ENCODE results near the gene ZDHHC1.

Gene ZDHHC1

GRCh38 chr16:67445913-67446907 is 29.9 kb upstream of the ZDHHC1 start:
- no peaks in the 10 kb centered on the region for H3K27me3 ChIP-seq (ENCODE audit: insufficient read depth, low read length)
- H3K4me3 ChIP-seq (ENCODE audit: low read length) = no peak overlapping the region
- no peaks in the 10 kb centered on the region for H3K4me1 ChIP-seq (ENCODE audit: insufficient read depth, low read length)
- H3K27ac ChIP-seq (ENCODE audit: low read length) = no peak overlapping the region
- H3K9me3 ChIP-seq (ENCODE audit: insufficient read depth, low read depth, low read length) = no peaks in the 10 kb centered on the region
- no peaks in the 10 kb centered on the region for H3K36me3 ChIP-seq (ENCODE audit: insufficient read depth, low read depth, low read length)
- H3K9ac ChIP-seq (ENCODE audit: low read depth, low read length) = no peak overlapping the region

- Histone ChIP-seq H3K9me3 (ENCODE audit: insufficient read depth, low read depth, low read length) (no peaks in the 10 kb centered on the region), H3K27me3 (ENCODE audit: insufficient read depth, low read length) (no peaks in the 10 kb centered on the region), H3K36me3 (ENCODE audit: insufficient read depth, low read depth, low read length) (no peaks in the 10 kb centered on the region), H3K9ac (ENCODE audit: low read depth, low read length) (no peak overlapping the region), H3K4me1 (ENCODE audit: insufficient read depth, low read length) (no peaks in the 10 kb centered on the region), H3K27ac (ENCODE audit: low read length) (no peak overlapping the region), H3K4me3 (ENCODE audit: low read length) (no peak overlapping the region)
These were observed 29.2 kb upstream of the ZDHHC1 start for GRCh38 chr16:67445441-67445912.

GRCh38 chr16:67445126-67445426 is 28.8 kb upstream of the ZDHHC1 start:
- Histone ChIP-seq H3K9ac (ENCODE audit: low read depth, low read length) (no peak overlapping the region), H3K9me3 (ENCODE audit: insufficient read depth, low read depth, low read length) (no peaks in the 10 kb centered on the region), H3K27me3 (ENCODE audit: insufficient read depth, low read length) (no peaks in the 10 kb centered on the region), H3K4me1 (ENCODE audit: insufficient read depth, low read length) (no peaks in the 10 kb centered on the region), H3K4me3 (ENCODE audit: low read length) (no peak overlapping the region), H3K36me3 (ENCODE audit: insufficient read depth, low read depth, low read length) (no peaks in the 10 kb centered on the region), H3K27ac (ENCODE audit: low read length) (no peak overlapping the region)

- no peaks in the 10 kb centered on the region for H3K4me1 ChIP-seq (ENCODE audit: insufficient read depth, low read length)
- H3K9ac ChIP-seq (ENCODE audit: low read depth, low read length) = no peak overlapping the region
- no peak overlapping the region for H3K27ac ChIP-seq (ENCODE audit: low read length)
- no peak overlapping the region for H3K4me3 ChIP-seq (ENCODE audit: low read length)
- no peaks in the 10 kb centered on the region for H3K27me3 ChIP-seq (ENCODE audit: insufficient read depth, low read length)
- H3K36me3 ChIP-seq (ENCODE audit: insufficient read depth, low read depth, low read length) = no peaks in the 10 kb centered on the region
- H3K9me3 ChIP-seq (ENCODE audit: insufficient read depth, low read depth, low read length) = no peaks in the 10 kb centered on the region
These were observed 28.2 kb upstream of the ZDHHC1 start for GRCh38 chr16:67444259-67445125.

- H3K36me3 ChIP-seq (ENCODE audit: insufficient read depth, low read depth, low read length) = peaks cover 5% of the 10 kb centered on the region; the same call in 1 of the 2 replicates
- no peak overlapping the region for H3K27ac ChIP-seq (ENCODE audit: low read length)
These were observed 27.0 kb upstream of the ZDHHC1 start for GRCh38 chr16:67443265-67443664.

GRCh38 chr16:67442581-67443255 is 26.4 kb upstream of the ZDHHC1 start:
- Histone ChIP-seq H3K36me3 (ENCODE audit: insufficient read depth, low read depth, low read length) (peaks cover 10% of the 10 kb centered on the region), H3K27me3 (ENCODE audit: insufficient read depth, low read length) (no peaks in the 10 kb centered on the region), H3K27ac (ENCODE audit: low read length) (no peak overlapping the region), H3K4me3 (ENCODE audit: low read length) (no peak overlapping the region), H3K4me1 (ENCODE audit: insufficient read depth, low read length) (no peaks in the 10 kb centered on the region), H3K9me3 (ENCODE audit: insufficient read depth, low read depth, low read length) (no peaks in the 10 kb centered on the region), H3K9ac (ENCODE audit: low read depth, low read length) (no peak overlapping the region)

More at GRCh38 chr16:67443265-67443664, 27.0 kb upstream of the ZDHHC1 start:
- no peak overlapping the region for H3K4me3 ChIP-seq (ENCODE audit: low read length)
- no peaks in the 10 kb centered on the region for H3K9me3 ChIP-seq (ENCODE audit: insufficient read depth, low read depth, low read length)
- H3K4me1 ChIP-seq (ENCODE audit: insufficient read depth, low read length) = no peaks in the 10 kb centered on the region
- no peaks in the 10 kb centered on the region for H3K27me3 ChIP-seq (ENCODE audit: insufficient read depth, low read length)
- no peak overlapping the region for H3K9ac ChIP-seq (ENCODE audit: low read depth, low read length)

- peaks cover 18% of the 10 kb centered on the region for H3K36me3 ChIP-seq (ENCODE audit: insufficient read depth, low read depth, low read length)
These were observed 25.6 kb upstream of the ZDHHC1 start for GRCh38 chr16:67441907-67442306.

GRCh38 chr16:67441271-67441753 is 25.0 kb upstream of the ZDHHC1 start:
- no peak overlapping the region for H3K9ac ChIP-seq (ENCODE audit: low read depth, low read length)
- H3K9me3 ChIP-seq (ENCODE audit: insufficient read depth, low read depth, low read length) = no peaks in the 10 kb centered on the region
- no peak overlapping the region for H3K27ac ChIP-seq (ENCODE audit: low read length)
- no peaks in the 10 kb centered on the region for H3K27me3 ChIP-seq (ENCODE audit: insufficient read depth, low read length)
- peaks cover 20% of the 10 kb centered on the region for H3K36me3 ChIP-seq (ENCODE audit: insufficient read depth, low read depth, low read length)
- H3K4me1 ChIP-seq (ENCODE audit: insufficient read depth, low read length) = no peaks in the 10 kb centered on the region
- H3K4me3 ChIP-seq (ENCODE audit: low read length) = no peak overlapping the region

More at GRCh38 chr16:67441907-67442306, 25.6 kb upstream of the ZDHHC1 start:
- Histone ChIP-seq H3K9ac (ENCODE audit: low read depth, low read length) (no peak overlapping the region), H3K27me3 (ENCODE audit: insufficient read depth, low read length) (no peaks in the 10 kb centered on the region), H3K27ac (ENCODE audit: low read length) (no peak overlapping the region), H3K4me1 (ENCODE audit: insufficient read depth, low read length) (no peaks in the 10 kb centered on the region), H3K9me3 (ENCODE audit: insufficient read depth, low read depth, low read length) (no peaks in the 10 kb centered on the region), H3K4me3 (ENCODE audit: low read length) (no peak overlapping the region)

- Histone ChIP-seq H3K36me3 (ENCODE audit: insufficient read depth, low read depth, low read length) (peaks cover 20% of the 10 kb centered on the region), H3K4me3 (ENCODE audit: low read length) (no peak overlapping the region), H3K9me3 (ENCODE audit: insufficient read depth, low read depth, low read length) (no peaks in the 10 kb centered on the region), H3K4me1 (ENCODE audit: insufficient read depth, low read length) (no peaks in the 10 kb centered on the region), H3K27ac (ENCODE audit: low read length) (no peak overlapping the region), H3K27me3 (ENCODE audit: insufficient read depth, low read length) (no peaks in the 10 kb centered on the region), H3K9ac (ENCODE audit: low read depth, low read length) (no peak overlapping the region)
These were observed 22.6 kb upstream of the ZDHHC1 start for GRCh38 chr16:67438824-67439393.

GRCh38 chr16:67438098-67438791 is 22.0 kb upstream of the ZDHHC1 start:
- Histone ChIP-seq H3K9ac (ENCODE audit: low read depth, low read length) (no peak overlapping the region), H3K36me3 (ENCODE audit: insufficient read depth, low read depth, low read length) (peaks cover 20% of the 10 kb centered on the region), H3K9me3 (ENCODE audit: insufficient read depth, low read depth, low read length) (no peaks in the 10 kb centered on the region), H3K27ac (ENCODE audit: low read length) (no peak overlapping the region), H3K4me1 (ENCODE audit: insufficient read depth, low read length) (peaks cover 3% of the 10 kb centered on the region; the same call in 1 of the 2 replicates), H3K4me3 (ENCODE audit: low read length) (no peak overlapping the region), H3K27me3 (ENCODE audit: insufficient read depth, low read length) (no peaks in the 10 kb centered on the region)
